Duodenal mucosa (tissue), 2 donors: ENCODE data around the gene UNC5CL.

Experiments used
- H3K27ac ChIP-seq: one replicate; pipeline ENCODE4 v1.7.0; 2013; ENCODE audit warnings: low read depth, low read length
- H3K27me3 ChIP-seq, 2 donors: one replicate each; pipeline ENCODE4 v1.7.0; 2013; ENCODE audit warnings: low read length in 2 of 2, control low read depth in 1 of 2; ENCODE audit not compliant: insufficient read depth in 2 of 2, control insufficient read depth in 1 of 2
- H3K36me3 ChIP-seq, 2 donors: one replicate each; pipeline ENCODE4 v1.7.0; 2013; ENCODE audit warnings: low read length in 2 of 2, control low read depth in 1 of 2; ENCODE audit not compliant: insufficient read depth in 2 of 2, control insufficient read depth in 1 of 2
- H3K4me1 ChIP-seq, 2 donors: one replicate each; pipeline ENCODE4 v1.7.0; 2013; ENCODE audit warnings: low read length in 2 of 2, control low read depth in 1 of 2; ENCODE audit not compliant: insufficient read depth in 2 of 2, control insufficient read depth in 1 of 2
- H3K4me3 ChIP-seq, 2 donors: one replicate each; pipeline ENCODE4 v1.7.0; 2013; ENCODE audit warnings: low read length in 2 of 2, low read depth in 1 of 2
- H3K9ac ChIP-seq, 2 donors: one replicate each; pipeline ENCODE4 v1.7.0; 2013; ENCODE audit warnings: low read length in 2 of 2, low read depth in 1 of 2
- H3K9me3 ChIP-seq, 2 donors: one replicate each; pipeline ENCODE4 v1.7.0; 2013; ENCODE audit warnings: low read length in 2 of 2, control low read depth in 1 of 2; ENCODE audit not compliant: control insufficient read depth in 1 of 2

The UNC5CL gene

GRCh38 chr6:41050536-41050935 lies 11.5 kb upstream of the UNC5CL start:
- Histone ChIP-seq H3K9ac (no peak overlapping the region), H3K36me3 (no peaks in the 10 kb centered on the region), H3K9me3 (no peaks in the 10 kb centered on the region), H3K27ac (no peak overlapping the region), H3K4me1 (peaks cover 3 to 13% of the 10 kb centered on the region in 2 donors), H3K4me3 (no peak overlapping the region), H3K27me3 (no peaks in the 10 kb centered on the region)

GRCh38 chr6:41049955-41050354 lies 10.9 kb upstream of the UNC5CL start:
- peaks cover 3 to 15% of the 10 kb centered on the region in 2 donors for H3K4me1 ChIP-seq
- no peak overlapping the region for H3K4me3 ChIP-seq
- no peaks in the 10 kb centered on the region for H3K27me3 ChIP-seq
- no peak overlapping the region for H3K9ac ChIP-seq
- H3K9me3 ChIP-seq = no peaks in the 10 kb centered on the region
- no peaks in the 10 kb centered on the region for H3K36me3 ChIP-seq
- H3K27ac ChIP-seq = no peak overlapping the region

- no peak overlapping the region for H3K9ac ChIP-seq
- H3K9me3 ChIP-seq = no peaks in the 10 kb centered on the region
- H3K36me3 ChIP-seq = no peaks in the 10 kb centered on the region
- H3K4me1 ChIP-seq = peaks cover 3 to 15% of the 10 kb centered on the region in 2 donors
- H3K4me3 ChIP-seq = no peak overlapping the region
- no peak overlapping the region for H3K27ac ChIP-seq
- H3K27me3 ChIP-seq = no peaks in the 10 kb centered on the region
These were observed 10.5 kb upstream of the UNC5CL start for GRCh38 chr6:41049521-41049920.

- H3K4me1 ChIP-seq = peaks cover 3 to 15% of the 10 kb centered on the region in 2 donors
- H3K9ac ChIP-seq = no peak overlapping the region
- no peak overlapping the region for H3K27ac ChIP-seq
These were observed 9.0 kb upstream of the UNC5CL start for GRCh38 chr6:41047745-41048732.

GRCh38 chr6:41047306-41047705 lies 8.3 kb upstream of the UNC5CL start:
- Histone ChIP-seq H3K27me3 (no peaks in the 10 kb centered on the region), H3K27ac (no peak overlapping the region), H3K36me3 (no peaks in the 10 kb centered on the region), H3K9me3 (no peaks in the 10 kb centered on the region), H3K4me3 (no peak overlapping the region), H3K4me1 (peaks cover 3 to 15% of the 10 kb centered on the region in 2 donors), H3K9ac (no peak overlapping the region)

More at GRCh38 chr6:41047745-41048732, 9.0 kb upstream of the UNC5CL start:
- Histone ChIP-seq H3K9me3 (no peaks in the 10 kb centered on the region), H3K4me3 (no peak overlapping the region), H3K36me3 (no peaks in the 10 kb centered on the region), H3K27me3 (no peaks in the 10 kb centered on the region)

GRCh38 chr6:41046084-41046483 lies 7.1 kb upstream of the UNC5CL start:
- Histone ChIP-seq H3K4me1 (peaks cover under 1 to 18% of the 10 kb centered on the region in 2 donors), H3K27me3 (no peaks in the 10 kb centered on the region), H3K27ac (no peak overlapping the region), H3K36me3 (no peaks in the 10 kb centered on the region), H3K9ac (no peak overlapping the region), H3K9me3 (no peaks in the 10 kb centered on the region), H3K4me3 (no peak overlapping the region)

GRCh38 chr6:41045664-41046063 lies 6.6 kb upstream of the UNC5CL start:
- H3K4me3 ChIP-seq = no peak overlapping the region
- no peaks in the 10 kb centered on the region for H3K9me3 ChIP-seq
- peaks cover 5 to 22% of the 10 kb centered on the region in 2 donors for H3K4me1 ChIP-seq
- no peak overlapping the region for H3K27ac ChIP-seq
- no peak overlapping the region for H3K9ac ChIP-seq
- no peaks in the 10 kb centered on the region for H3K27me3 ChIP-seq
- H3K36me3 ChIP-seq = no peaks in the 10 kb centered on the region

- Histone ChIP-seq H3K36me3 (no peaks in the 10 kb centered on the region), H3K9ac (no peak overlapping the region), H3K4me1 (peaks cover 16 to 29% of the 10 kb centered on the region in 2 donors), H3K9me3 (no peaks in the 10 kb centered on the region), H3K27ac (no peak overlapping the region), H3K4me3 (no peak overlapping the region), H3K27me3 (no peaks in the 10 kb centered on the region)
These were observed 4.1 kb upstream of the UNC5CL start for GRCh38 chr6:41043151-41043550.

- Histone ChIP-seq H3K4me3 (no peak within 1 kb of the TSS), H3K9me3 (no peaks in the 10 kb centered on the region), H3K36me3 (no peaks in the 10 kb centered on the region), H3K4me1 (peaks cover 17 to 30% of the 10 kb centered on the region in 2 donors), H3K27ac (no peak within 1 kb of the TSS), H3K27me3 (no peaks in the 10 kb centered on the region), H3K9ac (no peak within 1 kb of the TSS)
These were observed 3.4 kb upstream of the UNC5CL start, which contains the start of gene TSPO2 for GRCh38 chr6:41042226-41043055. Gene TSPO2 (plus strand): TSS chr6:41042467. CDS start chr6:41042986, 519 bp downstream.
